ENCODE data around the gene PRMT2.
A peak's percentile ranks its signal among the peaks of the same experiment; 100 is the strongest.

The PRMT2 gene

GRCh38 chr21:46641656-46642055, 6.2 kb downstream of the PRMT2 start:
- no peak for DNase-seq (ENCODE audit: low read depth in 1 of 2, low spot score in 1 of 2)

- DNase-seq (ENCODE audit: low read depth in 1 of 2, low spot score in 1 of 2), result no peak
These were observed 8.1 kb downstream of the PRMT2 start for GRCh38 chr21:46643379-46644177.

- DNase-seq (ENCODE audit: low read depth in 1 of 2, low spot score in 1 of 2), result no peak
These were observed 10.4 kb downstream of the PRMT2 start for GRCh38 chr21:46645840-46646239.

GRCh38 chr21:46646541-46647154, 11.2 kb downstream of the PRMT2 start:
- no peak for DNase-seq (ENCODE audit: low read depth in 1 of 2, low spot score in 1 of 2)

- DNase-seq (ENCODE audit: low read depth in 1 of 2, low spot score in 1 of 2), result no peak
These were observed 13.1 kb downstream of the PRMT2 start for GRCh38 chr21:46648539-46648938.

- DNase-seq (ENCODE audit: low read depth in 1 of 2, low spot score in 1 of 2), result no peak
These were observed 13.9 kb downstream of the PRMT2 start for GRCh38 chr21:46649356-46649755.

GRCh38 chr21:46650476-46651098, 15.1 kb downstream of the PRMT2 start:
- DNase-seq (ENCODE audit: low read depth in 1 of 2, low spot score in 1 of 2), result no peak

- DNase-seq (ENCODE audit: low read depth in 1 of 2, low spot score in 1 of 2), result no peak
These were observed 15.6 kb downstream of the PRMT2 start for GRCh38 chr21:46651121-46651520.

GRCh38 chr21:46655230-46655629, 19.8 kb downstream of the PRMT2 start:
- DNase-seq (ENCODE audit: low read depth in 1 of 2, low spot score in 1 of 2), result no peak

- DNase-seq (ENCODE audit: low read depth in 1 of 2, low spot score in 1 of 2), result no peak
These were observed 21.3 kb downstream of the PRMT2 start for GRCh38 chr21:46656820-46657219.

- DNase-seq (ENCODE audit: low read depth in 1 of 2, low spot score in 1 of 2), result no peak
These were observed 25.0 kb downstream of the PRMT2 start for GRCh38 chr21:46660505-46660904.

- peak in 1 of 2 donors; percentile 20 for DNase-seq (ENCODE audit: low read depth in 1 of 2, low spot score in 1 of 2)
These were observed 25.7 kb downstream of the PRMT2 start for GRCh38 chr21:46661211-46661625.

- DNase-seq (ENCODE audit: low read depth in 1 of 2, low spot score in 1 of 2), result no peak
These were observed 26.3 kb downstream of the PRMT2 start for GRCh38 chr21:46661642-46662366.

GRCh38 chr21:46662367-46662654, 26.8 kb downstream of the PRMT2 start:
- no peak for DNase-seq (ENCODE audit: low read depth in 1 of 2, low spot score in 1 of 2)

GRCh38 chr21:46662765-46663500, 27.5 kb downstream of the PRMT2 start:
- no peak for DNase-seq (ENCODE audit: low read depth in 1 of 2, low spot score in 1 of 2)

GRCh38 chr21:46663754-46664153, 28.3 kb downstream of the PRMT2 start:
- no peak for DNase-seq (ENCODE audit: low read depth in 1 of 2, low spot score in 1 of 2)

- no peak for DNase-seq (ENCODE audit: low read depth in 1 of 2, low spot score in 1 of 2)
These were observed 29.0 kb downstream of the PRMT2 start for GRCh38 chr21:46664316-46664995.

GRCh38 chr21:46665566-46665965, 30.1 kb downstream of the PRMT2 start:
- DNase-seq (ENCODE audit: low read depth in 1 of 2, low spot score in 1 of 2), result no peak

- peak in 1 of 2 donors; percentile 7 for DNase-seq (ENCODE audit: low read depth in 1 of 2, low spot score in 1 of 2)
These were observed 31.7 kb downstream of the PRMT2 start for GRCh38 chr21:46666941-46667740.

Data from activated CD4-positive, alpha-beta T cell treated with anti-CD3 and anti-CD28 coated beads, Interleukin-2, amount 50 U/mL, for 24 hours (primary cell).